ENCODE results near the gene ANTXRL.
A peak's percentile ranks its signal among the peaks of the same experiment; 100 is the strongest.
"Not testable (repeated sequence)": the region's sequence is repeated elsewhere in the genome, so short reads cannot be mapped to it uniquely, and the experiment has no call there.

The ANTXRL gene

DNA sequence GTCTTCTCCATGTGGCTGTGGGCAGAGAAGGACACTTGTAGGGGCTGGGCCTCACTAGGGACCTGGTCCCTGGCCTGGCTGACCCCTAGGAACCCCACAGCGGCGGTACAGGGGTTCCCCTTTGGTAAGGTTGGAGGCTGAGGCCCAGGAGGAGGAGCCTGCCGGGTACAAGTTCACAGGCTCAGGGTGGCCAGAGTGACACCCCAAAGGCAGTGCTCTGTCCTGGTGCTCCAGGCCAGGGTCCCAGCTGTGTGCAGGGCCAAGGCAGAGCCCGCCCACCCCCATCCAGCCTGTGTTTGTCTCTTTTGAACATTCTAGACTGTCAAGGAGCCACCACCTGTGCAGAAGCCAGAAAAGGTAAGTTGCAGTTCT lies 23.3 kb downstream of the ANTXRL start:
- DNase-seq, result no peak

DNA sequence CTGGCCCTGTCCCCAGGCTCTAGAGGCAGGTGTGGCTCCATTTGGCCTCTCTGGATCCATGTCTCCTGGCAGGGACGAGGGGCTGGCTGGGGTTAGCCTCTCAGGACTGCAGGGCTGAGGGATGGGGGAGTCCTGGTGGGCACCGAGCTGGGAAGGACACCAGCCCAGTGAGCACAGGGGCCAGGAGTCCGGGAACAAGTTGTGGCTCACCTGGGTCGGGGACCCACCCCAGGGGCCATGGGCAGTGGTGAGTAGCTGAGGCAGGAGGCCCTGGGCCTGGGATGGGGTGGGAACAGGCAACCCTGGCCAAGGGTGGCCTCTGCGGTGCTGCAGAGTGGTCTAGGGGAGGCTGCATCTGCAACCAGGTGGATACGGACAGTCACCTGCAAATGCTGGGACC lies 24.1 kb downstream of the ANTXRL start:
- DNase-seq, result no peak

DNA sequence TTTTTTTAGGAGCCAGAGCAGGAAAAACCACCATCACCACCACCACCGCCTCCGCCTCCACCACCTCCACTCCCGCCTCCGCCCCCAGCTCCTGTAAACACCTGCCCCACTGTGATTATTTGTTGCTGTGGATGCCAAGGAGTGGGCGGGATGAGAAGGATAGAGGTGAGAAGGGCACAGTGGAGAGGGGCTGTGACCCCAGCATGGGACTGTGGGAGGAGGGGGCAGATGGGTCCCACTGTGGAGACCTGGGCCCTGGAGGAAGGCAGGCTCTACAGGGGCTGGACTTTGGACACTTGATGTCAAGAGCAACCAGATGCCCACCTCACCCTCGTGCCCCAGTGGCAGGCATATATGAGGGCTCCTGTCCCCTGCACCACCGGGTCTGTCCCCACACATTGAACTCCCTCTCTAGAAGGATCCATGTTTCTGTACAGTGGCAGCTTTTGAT lies 24.7 kb downstream of the ANTXRL start:
- DNase-seq, result no peak

DNA sequence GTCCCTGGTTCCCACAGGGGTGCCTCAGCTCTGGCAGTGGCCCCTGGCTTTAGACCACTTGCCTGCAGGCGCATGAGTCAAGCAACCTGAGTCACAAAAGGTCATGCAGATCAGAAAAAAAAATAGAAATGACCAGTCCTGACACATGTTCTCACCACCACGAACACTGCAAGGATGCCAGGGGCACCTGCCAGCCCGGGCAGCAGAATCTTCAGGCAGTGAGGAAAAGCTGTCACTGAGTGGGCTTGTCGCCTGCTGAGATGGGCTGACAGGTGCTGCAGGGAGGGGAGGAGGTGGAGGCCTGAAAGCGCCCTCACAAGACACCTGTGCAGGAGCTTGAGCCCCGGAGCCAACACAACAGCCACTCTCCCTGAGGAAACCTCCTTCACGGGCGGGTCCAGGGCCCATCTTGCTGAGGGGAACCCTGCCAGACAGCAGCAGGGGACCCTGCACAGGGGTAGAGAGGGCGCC lies 25.2 kb downstream of the ANTXRL start:
- not testable (repeated sequence) for DNase-seq

DNA sequence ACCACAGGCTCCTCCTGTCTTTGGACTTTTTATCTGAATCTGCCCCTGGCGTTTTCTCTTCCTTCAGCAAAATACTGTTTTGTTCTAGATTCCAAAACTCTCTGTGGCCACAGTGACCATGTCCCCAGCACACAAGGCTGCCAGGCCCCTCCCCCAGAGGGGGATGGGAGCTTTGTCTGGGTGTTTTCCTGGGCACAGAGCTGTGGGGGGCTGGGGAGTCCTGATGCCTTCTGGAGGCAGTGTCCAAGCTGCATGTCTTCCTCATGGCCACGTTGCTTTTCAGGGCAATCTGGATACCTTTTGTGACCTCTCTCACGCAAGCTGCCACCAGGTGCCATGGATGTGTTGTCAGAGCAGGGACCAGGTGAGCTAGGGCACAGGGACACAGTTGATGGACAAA lies 26.2 kb downstream of the ANTXRL start:
- DNase-seq, result no peak

DNA sequence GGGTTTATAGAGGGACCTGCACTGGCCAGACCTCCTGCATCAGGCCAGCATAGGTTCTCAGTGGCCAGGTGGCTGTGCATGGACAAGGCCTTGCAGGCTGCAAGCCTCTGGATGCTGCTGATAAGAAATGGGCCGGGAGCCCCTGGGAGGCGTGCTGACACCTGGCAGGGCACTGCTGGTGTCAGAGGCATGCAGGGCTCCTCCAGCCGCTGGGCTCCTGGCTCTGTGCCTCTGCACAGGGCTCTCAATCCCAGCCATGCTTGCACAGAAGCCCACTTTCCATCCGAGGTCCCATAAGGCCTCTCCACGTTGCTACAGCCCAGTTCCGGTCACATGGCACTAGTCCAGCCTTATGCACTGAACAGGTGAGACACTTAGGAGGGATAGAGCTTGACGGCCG lies 27.3 kb downstream of the ANTXRL start:
- DNase-seq, result no peak

DNA sequence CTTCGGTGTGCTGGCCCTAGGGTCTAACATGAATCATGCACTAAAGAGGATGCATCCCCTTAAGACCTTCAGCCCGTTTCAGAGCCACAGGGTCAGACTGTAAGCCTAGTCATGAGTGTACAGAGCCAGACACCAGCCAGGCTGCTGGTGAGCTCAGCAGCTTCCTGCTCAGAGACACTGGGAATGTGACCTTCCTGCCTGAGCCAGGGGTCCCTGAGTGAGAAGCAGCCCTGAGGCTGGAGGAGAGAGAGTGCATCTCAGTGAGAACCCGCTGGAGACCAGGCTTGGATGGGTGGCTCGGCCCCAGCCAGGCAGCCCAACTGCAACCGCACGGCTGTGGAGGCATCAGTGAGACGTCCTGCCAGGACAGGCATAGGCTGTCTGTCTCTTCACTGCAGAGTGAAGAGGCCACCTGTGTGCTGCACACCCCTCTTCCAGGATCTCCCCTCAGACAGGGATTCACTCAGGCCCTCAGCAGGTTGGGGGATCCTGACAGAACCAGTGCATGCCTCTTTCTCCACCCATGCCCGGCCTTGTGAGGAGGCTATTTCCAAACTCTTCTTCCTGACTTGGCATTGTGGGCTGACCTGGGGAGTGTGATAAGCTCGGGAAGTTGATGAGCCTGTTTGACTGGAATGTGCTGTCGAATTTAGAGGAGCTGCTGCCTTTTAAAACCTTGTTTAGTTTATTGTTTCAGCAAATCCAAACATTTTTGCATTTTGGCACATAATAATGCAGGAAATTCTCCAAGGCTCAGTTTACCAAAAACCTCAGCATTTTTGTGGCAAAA lies 28.5 kb downstream of the ANTXRL start:
- DNase-seq, result not testable (repeated sequence)

DNA sequence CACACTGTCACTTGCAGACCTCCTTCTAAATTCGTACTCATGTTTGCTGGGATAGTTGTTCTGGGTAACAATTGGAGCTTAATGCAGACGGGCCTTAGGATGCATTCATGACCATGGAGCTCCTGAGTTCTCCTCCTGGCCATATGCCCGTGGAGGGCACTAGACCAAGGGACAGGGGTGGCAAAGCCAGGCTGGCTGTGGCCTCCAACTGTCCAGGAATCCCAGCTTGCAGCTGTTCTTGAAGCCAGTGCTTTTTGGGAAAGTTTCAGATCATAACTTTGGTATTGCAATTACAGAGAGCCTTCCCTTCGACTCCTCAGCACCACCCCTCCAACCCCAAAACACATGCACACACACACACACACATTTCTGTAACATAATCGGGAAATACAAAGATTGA lies 30.6 kb downstream of the ANTXRL start:
- DNase-seq, result no peak

DNA sequence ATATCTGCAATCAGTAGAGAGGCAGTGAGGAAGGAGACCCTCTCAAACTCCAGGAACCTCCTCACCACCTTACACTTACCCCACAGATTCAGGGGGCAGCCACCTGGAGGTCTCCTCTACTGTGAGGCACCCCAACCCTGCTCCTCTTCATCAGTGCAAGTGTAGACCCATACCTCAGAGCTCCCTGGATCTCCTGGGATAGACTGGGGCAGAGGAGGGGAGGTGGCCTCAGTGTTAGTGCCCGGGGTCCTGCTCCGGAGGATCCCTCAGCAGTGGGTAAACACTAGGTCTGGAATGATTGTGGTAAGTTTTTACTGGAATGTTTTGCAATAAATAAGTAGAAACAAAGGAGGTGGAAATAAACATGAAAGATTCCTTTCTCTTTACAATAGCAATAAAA lies 31.1 kb downstream of the ANTXRL start:
- DNase-seq, result no peak

DNA sequence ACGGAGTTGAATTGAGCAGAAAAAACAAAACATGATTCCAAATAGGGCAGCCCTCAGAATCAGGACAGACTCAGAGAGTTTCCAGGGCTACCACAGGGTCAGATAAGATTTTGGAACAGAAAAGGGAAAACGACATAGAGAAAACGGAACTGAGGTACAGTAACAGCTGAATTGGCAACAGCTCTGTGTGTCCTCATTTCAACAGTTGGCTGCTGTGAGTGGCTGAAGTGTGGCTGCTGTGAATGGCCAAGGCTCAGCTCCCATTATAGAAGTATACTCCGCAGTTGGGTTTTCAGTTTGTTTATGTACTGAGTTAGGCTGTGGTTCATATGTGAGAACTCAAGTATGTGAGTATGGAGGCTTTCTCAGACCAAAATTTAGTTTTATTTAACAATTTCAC lies 32.0 kb downstream of the ANTXRL start:
- no peak for DNase-seq

DNA sequence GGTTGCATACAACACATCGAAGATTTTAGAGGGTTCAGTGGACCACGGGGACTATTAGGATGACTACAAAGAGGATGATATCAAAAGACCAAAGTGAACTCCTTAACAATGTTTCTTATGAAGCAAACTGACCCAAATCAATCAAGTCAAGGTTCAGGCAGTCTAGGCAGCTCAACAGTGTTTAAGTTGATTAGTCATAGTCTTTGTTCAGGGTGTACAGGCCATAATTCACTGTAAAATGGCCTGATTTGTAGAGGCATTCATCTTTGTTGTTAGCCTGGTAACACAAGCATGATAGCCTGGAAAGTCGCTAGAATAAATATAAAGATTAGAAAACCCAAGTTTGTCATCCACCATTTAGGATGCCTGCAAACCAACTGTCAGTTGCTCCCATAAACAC lies 32.6 kb downstream of the ANTXRL start:
- DNase-seq, result no peak

DNA sequence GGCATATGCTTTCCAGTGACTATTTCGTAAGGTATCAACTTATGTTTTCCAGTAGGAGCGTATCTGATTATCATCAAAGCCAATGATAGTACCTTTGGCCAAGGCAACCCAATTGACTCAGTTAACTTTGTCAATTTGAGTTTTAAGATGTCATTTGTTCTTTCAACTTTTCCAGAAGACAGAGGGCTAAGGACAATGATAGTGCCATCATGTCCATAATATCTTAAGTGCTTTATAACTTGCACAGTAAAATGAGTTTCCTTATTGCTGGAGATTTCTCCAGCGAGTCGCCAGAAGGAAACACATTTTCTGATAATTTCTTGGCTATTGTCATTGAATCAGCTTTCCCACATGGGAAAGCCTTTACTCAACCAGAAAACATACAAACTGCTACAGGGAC lies 35.0 kb downstream of the ANTXRL start:
- no peak for DNase-seq

DNA sequence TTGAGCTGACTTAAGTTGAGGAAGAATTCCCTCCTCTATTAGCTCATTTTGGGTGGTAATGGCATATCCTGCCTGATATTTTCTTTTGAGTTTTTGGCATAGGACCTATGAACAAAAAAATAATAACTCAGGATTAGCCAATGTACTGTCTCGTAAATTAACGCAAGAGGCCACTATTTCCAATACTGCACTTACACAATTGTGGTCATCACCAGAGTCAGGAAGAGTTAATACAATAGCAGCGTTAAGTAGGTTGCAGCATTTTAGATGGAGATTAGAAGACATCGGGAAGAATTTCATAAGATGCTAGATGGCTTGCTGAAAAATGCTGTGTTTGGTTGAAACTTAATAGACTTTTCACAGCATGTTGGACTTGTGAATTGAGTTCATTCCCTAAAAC lies 36.4 kb downstream of the ANTXRL start:
- DNase-seq, result no peak

DNA sequence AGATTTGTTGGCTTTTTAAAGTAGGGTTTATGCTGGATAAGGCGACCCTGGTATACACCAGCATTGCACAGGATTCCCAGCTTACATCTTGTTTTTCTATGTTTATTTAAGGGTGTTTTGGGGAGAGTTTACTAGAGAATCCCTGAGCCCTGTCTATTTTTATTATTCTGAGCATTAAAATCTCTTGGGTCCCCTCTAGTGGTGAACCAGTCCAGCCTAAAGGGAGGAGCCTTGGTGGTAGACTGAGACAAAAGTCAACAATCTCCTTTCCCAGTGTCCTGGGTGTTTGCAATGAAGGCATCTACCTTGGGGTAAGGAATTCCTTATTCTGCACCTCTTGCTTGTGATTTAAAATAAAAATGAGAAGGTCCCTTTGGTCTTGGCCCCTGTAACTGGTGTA lies 38.2 kb downstream of the ANTXRL start:
- DNase-seq, result peak in 1 of 2 donors; percentile 10

DNA sequence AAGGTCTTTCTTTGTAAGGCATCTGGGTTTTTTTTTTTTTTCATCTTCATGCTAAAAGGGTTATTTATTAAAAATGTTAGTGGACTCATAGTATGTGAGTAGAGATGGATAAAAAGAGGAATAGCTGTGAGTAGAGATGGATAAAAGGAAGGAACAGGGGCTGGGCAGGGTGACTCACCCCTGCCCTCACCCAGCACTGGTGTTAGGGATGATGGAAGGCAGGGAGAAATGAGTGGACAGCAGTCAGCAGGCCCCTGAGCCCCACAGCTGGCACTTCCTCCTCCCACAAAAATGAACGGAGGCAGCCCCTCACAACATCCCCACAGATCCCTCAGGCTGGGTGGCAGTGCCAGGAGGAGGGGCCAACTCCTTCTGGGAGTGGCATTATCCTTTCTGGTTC lies 39.3 kb downstream of the ANTXRL start:
- no peak for DNase-seq

DNA sequence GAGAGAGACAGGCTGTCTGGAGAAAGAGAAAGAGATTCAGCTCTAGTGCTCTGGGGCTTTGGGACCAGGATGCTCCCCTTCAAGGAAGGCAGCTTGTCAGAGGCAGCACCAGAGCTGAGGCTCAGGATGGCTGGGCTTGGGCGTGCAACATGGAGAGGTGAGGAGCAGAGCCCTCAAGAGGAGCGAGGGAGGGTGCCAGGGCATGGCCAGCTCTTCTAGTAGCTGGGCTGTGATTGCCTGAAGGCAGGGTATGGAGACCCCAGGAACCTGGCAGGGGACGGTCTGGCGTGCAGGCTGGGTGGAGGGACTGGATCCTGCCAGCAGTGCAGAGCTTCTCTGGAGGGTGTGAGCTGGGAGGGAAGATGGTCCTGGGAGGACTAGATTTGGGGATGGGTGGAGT lies 40.2 kb downstream of the ANTXRL start:
- no peak for DNase-seq

DNA sequence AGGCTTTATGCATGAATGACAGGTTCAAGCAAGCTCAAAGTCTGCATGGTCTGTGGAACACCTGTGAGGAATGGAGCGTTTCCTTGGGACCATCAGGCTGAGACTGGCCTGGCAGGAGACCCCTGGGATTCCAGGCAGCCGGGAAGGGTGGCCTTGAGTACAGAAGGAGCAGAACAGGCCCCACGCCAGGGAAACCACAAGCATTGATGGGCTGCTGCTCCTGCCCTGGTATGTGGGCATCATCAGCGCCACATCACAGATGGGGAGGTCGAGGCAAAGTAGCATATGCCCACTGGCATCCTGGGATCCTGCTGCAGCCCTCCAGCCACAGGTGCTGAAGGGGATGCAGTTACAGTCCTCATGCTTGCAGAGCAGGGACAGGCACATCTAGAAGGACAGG lies 40.9 kb downstream of the ANTXRL start:
- no peak for DNase-seq

DNA sequence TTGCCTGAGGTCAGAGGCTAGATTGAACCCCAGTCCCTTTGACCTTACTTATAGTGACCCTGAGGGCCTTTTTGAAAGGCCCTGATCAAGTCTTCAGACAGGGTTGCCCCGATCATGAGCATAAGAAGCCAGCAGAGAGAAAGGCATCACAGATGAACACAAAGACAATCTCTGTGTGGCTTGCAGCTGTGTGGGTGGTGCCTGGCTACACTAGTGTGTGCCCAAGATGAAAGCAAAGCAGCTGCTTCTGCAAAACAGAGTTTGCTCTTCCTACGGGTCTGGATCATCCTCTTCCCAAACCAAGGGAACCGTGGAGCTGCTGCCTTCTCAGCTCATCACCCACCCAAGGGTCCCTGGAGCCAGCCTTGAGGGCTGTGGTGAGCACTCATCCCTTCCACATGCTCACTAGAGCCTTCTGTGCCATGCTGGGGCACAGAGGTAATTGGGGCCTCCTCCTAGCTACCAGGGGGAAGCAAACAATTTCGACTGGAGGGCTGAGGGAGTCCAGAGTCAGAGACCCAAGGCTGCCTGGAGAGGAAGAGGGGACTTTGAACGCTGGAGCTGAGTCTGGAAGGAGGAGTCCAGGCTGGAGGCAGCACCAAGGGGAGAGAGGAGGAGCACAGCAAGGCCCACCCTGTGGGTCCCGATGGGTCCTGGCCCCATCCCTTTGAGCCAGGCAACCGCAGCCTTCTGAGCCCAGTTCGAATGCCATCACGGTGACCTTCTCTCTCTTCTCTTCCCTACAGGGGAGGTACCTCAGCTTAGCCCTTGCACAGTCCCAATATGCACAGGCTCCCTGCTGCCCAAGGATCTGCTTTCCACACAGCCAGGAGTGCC lies 42.3 kb downstream of the ANTXRL start:
- DNase-seq, result no peak

DNA sequence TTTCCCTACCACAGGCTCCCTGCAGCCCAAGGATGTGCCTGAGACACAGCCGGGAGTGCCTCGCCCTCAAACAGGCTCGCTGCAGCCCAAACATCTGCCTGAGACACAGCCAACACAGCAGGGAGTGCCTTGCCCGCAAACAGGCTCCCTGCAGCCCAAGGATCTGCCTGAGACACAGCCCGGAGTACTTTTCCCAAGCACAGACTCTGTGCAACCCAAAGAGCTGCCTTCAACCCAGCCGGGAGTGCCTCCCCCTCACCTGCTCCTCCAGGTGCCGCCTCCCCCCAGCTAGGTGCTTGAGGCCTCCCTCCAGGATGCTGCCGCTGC lies 42.9 kb downstream of the ANTXRL start:
- DNase-seq, result no peak

DNA sequence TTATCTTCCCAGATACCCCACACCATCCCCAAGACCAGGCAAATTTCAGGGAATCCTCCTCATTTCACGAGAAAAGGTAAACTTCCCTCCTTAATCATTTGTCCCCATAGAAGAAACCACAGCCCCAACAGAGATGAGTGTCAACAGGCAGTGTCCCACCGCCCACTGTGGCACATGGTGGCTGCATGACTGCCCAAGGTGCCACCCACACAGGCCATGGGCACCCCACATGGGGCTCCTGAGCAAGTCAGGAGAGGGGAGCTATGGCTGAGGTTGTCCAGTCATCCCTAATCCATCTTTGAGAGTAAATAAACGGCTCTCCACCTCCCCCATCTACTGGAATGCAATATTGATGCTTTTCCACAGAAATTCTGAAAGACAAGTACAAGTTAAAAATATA lies 44.1 kb downstream of the ANTXRL start:
- no peak for DNase-seq

DNA sequence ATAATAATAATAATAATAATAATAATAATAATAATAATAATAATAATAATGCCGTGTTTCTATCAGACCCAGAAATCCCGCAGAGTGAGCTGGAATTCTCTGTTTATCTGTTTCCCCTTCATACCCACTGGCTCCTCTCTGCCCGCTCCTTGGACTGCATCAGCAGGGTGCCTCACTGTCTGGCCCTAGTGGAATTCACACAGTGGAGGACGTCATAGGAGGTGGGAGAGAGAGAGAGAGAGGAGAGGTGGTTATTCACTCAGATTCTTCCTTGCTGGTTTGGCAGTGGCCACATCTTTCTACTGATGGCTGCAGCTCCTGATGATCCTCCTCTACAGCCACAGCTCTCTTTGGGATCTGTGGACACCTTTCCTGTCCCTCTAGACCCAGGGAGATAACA lies 78.7 kb downstream of the ANTXRL start:
- DNase-seq, result not testable (repeated sequence)

DNA sequence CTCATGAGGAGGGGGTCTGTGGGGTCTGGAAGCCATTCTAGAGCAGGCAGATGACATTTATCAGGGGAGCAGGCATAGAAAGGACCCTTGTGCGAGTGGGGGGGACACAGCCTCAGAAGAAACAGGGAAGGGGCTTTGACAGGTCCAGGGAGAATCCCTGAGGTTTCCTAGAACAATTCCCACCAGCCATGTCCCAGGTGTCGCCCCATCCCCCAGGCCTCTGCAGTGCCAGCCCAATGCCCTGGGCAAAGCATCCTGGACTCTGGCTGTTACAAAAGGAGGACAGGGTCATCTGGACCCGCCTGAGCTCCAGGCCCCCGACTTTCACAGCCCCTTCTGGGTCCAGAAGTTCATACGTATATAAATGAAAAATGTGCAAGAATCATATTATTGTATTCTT lies 80.4 kb downstream of the ANTXRL start:
- not testable (repeated sequence) for DNase-seq

DNA sequence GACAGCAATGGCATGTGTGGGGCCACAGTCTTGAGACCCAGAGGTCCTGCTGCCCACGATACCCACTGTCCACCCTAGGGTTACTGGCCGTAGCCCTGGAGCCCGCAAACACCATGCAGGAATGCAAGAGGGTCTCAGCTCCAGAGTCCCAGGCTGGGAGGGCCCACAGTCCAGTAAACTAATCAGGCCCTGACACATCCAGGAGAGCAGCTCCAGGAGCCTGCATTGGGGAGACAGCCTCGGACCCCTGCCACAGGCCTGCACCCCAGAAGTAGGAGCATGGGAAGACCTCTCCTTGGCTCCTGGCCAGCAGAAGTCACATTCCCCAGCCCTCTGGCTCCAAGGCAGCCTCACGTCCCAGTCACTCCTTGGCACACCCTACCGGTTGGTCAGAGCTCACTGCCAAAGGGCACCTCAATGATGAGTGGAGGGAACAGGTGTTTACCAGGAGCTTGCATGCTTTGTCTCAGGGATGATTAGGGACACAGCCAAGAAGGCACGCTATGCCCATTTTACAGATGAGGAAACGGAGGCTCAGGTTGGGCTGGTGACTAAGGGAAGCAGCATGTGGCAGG lies 81.0 kb downstream of the ANTXRL start:
- not testable (repeated sequence) for DNase-seq

DNA sequence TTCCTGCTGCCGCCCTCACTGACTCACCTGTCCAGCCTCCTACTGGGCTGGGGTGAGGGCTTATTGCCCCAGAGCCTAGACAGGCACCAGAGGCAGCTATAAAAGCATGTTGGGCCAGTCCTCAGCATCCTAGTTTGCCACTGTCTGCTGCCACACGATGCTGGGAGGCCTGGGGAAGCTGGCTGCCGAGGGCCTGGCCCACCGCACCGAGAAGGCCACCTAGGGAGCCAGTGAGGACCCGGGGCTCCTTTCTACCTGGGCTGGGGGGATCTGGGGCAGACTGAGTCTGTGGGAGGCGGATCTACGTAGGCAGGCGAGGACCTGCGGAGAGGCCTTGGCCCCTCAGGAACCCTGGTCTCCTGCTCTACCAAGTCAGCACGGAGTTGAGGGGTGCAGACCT lies 82.2 kb downstream of the ANTXRL start:
- DNase-seq, result not testable (repeated sequence)

All from CD4-positive, alpha-beta T cell treated with Interleukin-4 for 1 hour (primary cell).